ENCODE results near the gene ATG4B.

The ATG4B gene

DNA sequence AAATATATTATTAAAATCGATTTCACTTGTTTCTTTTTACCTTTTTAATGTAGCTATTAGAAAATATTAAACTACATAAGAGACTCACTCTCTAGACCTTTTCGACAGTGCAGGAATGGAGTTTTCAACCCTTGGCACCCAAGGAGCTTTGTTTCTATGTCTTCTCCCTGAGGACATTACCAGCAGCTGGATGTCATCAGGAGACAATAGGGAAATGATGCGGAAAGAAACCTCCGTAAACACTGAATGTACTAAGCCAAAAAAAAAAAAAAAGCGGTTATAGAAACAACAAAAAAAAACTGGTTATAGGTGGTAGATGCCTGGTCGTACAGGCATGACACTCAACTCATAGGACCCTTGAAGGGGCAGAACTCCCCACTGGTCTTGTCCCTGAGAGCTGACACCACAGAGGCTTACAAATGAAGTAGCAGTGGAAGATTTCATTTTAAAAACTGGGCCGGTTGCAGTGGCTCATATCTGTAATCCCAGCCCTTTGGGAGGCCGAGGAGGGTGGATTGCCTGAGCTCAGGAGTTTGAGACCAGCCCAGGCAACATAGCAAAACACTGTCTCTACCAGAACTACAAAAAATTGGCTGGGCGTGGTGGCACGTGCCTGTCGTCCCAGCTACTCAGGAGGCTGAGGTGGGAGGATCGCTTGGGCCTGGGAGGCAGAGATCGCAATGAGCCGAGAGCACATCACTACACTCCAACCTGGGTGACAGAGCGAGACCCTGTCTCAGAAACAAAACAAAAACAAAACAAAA, 24.3 kb upstream of the ATG4B start:
- DNase-seq: no peak

DNA sequence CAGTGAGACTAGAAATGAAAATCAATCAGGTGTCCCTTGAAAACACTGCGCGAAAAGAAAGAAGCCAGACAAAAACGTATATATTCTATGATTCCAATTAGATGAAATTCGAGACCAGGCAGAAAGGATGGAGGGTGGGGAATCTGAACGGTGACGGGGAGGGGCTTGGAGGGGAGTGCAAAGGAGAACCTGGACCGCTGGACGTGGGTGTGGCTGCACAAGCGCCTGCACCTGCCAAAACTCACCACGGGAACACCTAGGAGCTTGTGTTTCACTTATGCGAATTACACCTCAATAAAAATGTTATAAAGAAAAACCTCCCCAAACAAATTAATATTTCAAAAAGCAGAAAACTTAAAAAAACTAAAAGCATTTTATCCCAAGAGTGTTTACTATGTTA, 22.5 kb upstream of the ATG4B start:
- DNase-seq: no peak

DNA sequence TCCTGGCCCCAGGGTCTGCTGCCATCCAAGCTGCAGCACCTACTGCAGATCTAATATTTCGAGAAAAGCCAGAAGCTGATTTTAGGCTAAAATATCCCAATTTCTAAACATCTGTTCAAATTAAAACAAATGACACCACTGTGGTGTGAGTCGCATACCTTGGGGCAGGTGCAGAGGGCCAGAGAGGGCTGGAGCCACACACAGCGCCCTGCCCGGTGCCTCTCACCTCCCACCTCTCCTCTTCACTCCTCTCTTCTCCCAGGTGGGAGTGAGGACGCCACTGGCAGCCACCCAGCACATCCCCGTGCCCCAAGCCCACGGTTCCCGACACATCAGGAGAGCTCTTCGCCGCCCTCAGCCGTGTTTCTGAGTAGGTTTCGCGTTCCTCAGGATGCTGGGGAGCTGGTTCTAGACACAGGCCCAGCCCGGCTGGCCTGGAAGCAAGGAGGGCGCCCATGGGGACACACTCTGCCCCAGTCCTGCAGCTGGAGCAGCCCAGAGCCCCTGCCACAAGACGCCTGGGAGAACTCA, 21.9 kb upstream of the ATG4B start:
- no peak for DNase-seq

DNA sequence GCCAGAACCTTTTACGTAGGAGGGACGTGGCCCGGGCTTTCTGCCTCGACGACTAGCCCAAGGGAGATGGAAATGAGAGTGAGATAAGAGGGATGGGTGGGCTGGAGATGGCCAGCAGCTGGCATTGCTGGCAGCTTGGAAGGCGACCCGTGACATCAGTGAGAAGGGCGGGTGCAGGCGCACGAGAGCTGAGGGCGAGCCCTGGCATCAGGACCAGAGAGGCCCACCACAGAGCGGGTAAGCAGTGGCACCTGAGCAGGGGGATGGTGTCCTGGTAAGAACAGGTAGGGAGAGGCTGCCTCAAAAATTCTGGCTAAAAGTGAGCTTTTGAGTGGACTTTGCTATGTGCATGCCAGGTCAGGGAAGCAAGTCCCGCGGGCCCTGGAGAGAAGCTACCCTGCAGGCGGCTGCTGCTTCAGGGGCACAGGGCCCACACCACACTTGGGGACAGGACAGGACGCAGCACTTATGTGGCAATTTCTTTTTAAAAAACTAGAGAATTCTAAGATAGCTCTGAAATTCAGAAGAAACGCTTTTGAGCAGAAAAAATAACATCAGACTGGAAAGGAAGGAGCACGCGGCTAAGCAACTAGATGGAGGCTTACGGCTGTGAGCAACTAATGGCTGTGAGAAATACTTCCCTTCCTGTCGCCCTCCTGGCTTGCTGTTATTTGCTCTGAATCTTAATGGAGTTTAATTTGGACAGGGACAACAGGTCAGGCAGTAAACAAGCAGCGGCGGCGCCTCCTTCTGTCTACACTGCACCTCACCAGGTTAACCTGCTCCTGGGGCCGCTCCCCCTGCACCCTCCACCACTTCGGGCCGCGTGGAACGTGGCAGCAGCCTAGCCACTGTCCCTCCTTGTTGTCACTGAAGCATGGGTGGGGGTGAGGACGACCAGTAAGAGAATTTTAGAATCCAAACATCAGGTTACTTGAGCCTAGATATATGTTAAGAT, 21.0 kb upstream of the ATG4B start:
- no peak for DNase-seq

DNA sequence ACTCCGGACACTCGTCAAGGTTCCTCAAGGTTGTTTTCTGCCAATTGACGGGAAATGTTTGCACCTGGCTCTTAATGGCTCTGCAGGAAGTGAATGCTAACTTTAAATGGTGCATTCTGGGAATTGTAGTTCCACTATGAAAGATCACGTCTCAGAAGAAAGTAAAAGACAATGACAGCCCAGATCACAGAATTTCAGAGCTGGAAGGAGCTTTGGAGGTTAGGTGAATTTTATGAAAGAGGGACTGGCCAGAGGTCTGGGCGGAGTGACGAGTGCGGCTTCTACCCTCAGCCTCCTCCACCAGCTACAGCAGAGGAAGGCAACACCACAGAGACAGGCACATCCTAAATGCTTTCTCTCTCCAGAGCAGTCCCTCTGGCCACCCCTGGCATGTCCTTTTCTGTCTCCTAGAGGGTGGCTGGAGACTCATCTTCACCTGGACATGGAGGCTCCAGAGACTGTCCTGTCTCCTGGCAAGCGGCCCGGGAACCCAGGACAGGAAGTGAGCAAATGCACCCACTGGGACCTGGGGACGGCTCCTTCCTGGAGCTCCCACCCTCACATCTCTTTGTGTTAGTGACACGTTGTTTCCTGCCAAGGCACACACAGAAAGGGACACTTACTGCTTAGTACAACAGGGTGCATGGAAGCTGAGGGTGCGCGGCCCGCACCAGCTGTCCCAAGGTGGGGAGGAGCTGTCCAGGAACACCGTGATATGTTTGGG, 19.9 kb upstream of the ATG4B start:
- peak in 1 of 5 donors; percentile 66 for DNase-seq

DNA sequence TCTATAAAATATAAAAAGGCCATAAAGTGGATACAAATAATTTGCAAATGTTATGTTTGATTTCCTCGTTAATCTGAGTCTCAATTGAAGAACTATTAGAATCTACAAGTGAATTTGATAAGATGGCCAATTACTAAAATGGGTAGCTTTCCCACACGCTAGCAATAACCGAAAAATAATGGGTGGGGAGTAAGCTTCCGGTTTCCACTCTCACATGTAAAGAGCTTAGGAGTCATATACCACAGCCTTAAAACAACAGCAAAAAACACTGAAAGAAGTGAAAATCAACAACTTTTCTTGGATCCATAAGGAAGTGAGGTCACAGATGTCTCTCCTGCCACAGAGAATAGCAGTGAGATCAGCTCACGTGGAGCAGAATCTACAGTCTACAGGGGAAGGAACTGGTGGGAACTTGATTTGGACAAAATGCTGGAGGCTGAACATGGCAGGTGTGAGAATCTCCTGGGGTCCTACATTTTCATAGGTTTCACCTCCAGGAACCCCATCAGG, 19.1 kb upstream of the ATG4B start:
- peak in 1 of 5 donors; percentile 21 for DNase-seq

DNA sequence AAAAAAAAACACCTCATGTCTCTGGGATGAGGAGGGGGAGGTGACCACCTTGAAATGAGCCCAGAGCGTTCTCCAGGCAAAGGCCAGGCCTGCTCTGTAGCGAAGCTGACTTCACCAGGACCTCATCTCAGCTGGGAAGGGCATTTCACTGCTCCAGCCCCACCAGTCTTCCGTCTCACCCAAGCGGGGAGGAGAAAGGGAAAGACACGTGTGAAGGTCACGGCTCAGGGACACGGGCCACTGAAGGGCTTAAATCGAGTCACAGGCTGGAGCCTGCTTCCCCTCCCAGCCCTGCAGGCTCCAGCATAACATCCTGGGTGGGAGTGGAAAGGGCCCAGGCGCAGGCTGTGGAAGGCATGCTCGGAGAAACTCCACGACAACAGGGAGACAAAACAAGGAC, 18.7 kb upstream of the ATG4B start:
- DNase-seq: no peak

DNA sequence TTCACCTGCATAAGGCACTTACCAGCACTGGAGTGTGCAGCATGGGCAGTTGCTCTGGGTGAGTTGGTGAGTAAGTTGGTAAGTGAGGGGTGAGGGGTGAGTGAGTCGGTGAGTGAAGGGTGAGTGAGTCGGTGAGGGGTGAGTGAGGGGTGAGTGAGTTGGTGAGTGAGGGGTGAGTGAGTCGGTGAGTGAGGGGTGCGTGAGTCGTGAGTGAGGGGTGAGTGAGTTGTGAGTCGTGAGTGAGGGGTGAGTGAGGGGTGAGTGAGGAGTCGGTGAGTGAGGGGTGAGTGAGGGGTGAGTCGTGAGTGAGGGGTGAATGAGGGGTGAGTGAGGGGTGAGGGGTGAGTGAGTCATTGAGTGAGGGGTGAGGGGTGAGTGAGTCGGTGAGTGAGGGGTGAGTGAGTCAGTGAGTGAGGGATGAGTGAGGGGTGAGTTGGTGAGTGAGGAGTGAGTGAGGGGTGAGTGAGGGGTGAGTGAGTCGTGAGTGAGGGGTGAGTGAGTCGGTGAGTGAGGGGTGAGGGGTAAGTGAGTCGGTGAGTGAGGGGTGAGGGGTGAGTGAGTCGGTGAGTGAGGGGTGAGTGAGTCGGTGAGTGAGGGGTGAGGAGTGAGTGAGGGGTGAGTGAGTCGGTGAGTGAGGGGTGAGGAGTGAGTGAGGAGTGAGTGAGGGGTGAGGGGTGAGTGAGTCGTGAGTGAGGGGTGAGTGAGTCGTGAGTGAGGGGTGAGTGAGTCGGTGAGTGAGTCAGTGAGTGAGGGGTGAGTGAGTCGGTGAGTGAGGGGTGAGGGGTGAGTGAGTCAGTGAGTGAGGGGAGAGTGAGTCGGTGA, 17.7 kb upstream of the ATG4B start:
- DNase-seq: no peak

DNA sequence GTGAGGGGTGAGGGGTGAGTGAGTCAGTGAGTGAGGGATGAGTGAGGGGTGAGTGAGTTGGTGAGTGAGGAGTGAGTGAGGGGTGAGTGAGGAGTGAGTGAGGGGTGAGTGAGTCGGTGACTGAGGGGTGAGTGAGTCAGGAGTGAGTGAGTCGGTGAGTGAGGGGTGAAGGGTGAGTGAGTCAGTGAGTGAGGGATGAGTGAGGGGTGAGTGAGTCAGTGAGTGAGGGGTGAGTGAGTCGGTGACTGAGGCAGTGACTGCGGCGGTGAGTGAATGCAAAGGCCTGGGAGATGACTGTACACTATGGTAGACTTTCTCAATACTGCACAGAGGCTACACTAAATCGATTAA, 17.1 kb upstream of the ATG4B start:
- DNase-seq: peak in 1 of 5 donors; percentile 59

DNA sequence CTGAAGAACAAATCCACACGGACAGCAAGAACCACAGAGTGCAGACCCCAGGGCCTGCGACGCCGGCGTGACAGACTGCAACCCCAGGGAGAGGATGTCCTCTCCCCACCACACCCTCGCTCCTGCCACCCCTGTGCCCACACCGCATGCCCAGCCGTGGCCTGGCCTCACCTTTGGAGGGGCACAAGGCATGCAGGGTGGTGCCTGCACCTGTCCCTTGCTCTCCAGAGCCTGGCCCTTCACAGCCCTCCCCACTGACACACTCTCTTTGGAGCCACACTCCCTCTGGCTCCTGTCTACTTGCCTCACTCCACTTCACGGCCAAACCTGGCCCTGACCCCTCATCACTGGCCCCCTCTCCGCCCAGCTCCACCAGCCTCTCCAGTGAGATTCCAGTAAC, 9.8 kb upstream of the ATG4B start:
- no peak for DNase-seq

DNA sequence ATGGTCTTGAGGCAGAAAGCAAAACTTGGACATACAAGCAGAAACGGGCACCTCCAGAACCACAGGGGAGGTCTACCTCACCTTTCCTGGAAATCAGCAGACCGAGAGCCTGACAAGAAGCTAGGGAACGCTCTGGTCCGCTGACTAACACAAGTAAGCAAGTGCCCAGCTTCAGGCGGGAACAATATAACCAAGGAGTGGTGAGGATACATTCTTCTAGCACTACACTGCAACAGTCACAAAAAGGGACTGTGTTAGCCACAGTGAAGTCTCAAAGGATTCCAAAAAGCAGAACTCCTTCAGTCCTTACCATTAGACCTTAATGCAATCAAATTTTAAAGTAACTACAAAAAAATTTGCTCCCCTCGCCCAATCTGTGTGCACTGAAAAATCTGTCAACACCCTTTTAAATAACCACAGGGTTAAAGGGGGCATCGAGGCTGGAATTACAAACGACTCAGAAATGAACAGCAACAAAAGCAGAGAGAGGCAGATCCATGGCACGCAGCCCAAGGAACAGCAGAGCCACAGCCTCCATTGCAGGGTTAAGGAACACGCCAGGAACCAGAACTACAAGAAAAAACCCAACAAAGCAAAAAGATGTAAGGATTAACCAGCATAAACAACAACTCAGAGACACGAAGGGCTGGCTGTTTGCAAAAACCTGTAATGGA, 7.6 kb upstream of the ATG4B start:
- no peak for DNase-seq

DNA sequence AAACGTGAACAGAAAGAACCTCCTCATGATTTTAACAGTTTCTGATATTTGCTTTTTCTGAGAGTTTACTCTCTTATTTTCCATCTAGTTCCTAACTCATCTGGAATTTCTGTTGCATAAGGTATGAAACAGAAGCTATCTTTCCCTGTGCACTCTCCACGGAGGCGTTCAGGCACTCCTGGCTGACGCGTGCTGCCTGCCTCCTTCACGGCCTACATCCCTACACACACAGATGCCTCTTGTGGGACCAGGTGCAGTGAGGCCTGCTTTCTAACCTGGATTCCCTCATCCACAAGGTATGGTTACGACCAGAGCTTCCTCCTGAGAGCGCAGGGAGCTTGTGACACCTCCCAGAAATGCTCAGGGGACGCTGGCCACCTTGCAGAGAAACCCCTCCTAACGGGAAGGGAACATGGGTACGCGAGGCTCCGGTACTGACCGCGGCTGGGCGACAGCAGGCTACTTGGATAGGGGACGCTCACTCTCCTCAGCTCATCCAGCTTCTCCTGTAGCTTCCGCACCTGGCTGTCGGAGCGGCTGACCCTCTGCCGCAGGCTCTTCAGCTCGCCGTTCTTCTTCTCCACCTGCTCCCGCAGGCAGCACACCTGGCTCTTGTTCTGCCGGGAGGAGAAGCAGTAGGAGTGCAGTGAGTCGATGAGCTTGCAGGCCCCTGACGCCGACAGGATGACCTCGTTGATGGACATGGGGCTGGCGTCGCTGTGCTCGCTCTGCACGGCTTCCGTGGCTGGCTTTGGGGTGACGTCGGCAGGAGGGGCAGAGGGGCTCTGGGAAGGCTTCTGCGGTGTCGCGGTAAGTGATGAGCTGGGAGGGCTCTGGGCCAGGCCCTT, 4.8 kb upstream of the ATG4B start:
- no peak for DNase-seq

DNA sequence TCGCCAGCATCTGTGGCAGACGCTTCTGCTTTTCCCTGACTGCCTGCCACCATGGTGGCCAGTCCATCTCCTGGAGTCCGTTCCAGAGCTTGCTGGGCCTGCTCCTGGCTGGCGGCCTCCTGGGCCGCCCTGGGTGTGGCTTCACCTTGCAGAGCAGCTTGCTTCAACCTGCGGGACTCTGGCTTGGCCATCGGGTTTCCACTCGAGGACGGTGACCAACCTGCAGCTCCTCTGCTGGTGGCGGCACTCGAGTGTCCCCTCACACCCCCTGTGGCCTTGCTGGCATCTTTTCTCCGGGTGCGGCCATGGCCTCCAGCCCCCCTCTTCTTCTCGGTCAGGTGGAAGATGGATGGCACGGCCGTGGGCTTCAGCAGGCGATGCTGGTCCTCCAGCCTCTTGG, 3.9 kb upstream of the ATG4B start:
- DNase-seq: no peak

DNA sequence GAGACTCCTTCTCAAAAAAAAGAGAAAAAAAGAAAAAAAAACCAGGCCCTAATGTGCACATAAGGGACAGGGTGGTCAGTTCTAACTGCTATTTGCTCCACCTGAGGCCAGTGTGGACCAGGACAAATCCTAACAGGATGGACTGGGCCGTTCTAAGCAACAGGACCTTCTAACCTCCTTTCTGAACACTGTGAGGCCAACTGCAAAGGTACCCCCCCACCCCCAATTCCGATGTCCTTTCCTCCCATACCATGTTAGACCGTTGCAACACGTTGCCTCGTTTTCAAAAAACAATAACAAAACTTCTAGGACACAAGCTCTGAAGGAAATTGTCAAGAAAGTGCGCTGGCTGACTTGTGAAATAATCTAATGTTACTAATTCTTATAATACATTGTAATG, 1.7 kb upstream of the ATG4B start:
- DNase-seq: no peak

DNA sequence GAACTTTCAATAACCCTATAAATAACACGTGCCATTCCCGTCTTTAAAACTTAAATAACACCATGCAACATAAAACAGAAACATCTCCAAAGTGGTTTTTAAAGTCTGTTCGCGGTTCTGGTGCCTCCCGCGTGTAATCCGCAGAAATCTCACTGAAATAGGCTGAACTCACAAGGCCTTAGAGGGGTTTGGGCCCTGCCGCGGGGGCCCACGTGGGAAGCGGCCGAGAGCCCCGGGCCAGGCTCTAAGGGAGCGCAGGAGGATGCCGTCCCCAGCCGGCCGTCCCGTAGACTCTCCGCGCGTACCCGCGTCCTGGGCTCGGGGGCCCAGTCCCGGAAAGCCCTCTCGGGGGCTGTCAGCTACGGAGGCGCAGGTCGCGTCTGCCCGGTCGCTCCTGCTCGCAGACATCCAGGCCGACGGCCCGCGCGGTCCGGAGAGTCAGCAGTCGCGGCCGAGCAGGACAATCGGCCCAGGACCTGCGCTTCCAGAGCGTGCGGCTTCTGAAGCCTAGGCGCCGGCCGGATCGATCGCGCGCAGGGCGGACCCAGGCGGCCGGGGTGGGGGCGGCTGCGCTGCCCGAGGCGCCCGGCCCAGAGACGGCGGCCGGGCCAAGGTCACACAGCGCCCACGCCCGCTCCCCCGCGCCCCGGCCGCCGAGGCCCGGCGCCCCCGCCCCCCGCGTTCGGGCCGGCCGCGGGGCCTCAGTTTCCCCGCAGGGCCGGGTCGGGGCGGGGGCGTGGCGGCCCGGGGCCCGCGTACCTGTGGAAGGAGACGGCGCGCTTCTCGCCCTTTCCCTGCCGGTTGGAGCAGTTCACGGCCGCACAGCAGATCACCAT, 1.1 kb upstream of the ATG4B start:
- DNase-seq: peak in 2 of 5 donors; percentile 22 to 37

DNA sequence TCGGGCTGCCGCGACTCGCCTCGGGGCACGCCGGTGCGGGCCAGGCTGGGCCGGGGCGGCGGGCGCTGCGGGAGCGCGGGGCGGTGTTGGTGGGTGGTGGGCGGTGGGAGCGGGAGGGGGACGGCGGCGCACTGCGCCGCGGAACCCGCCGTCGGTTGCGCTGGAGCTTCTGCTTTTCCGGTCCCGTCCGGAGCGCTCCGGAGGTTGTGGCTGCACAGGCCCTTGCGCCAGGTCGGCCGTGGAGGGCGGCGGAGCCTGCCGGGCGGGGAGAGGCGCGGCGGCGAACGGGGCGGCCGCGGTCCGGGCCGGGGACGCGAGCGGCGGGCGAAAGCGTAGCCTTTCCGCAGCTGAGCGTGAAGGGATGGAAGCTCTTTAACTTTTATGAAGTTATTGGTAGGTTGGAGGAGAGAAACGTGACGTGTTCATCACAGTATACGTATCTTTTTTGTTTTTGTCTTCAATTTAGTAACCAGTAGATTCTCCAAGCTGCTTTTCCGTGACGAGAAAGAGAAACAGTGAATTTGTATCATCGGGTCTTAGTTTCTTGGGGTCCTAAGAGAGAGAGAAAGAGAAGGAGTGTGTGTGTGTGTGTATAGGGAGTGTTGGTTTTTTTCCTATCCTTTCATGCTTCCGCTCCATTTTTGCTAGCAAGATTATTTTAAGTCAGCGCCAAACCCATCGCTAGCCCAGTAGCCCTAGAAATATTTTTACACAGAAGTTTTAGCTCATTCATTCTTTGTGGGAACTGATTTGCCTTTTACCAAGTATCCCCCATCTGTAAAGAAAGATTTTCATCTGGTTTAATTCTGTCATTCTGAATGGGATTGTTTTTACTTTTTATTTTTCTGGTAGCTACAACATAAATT, 535 bp downstream of the ATG4B start:
- DNase-seq: peak in 1 of 5 donors; percentile 21

DNA sequence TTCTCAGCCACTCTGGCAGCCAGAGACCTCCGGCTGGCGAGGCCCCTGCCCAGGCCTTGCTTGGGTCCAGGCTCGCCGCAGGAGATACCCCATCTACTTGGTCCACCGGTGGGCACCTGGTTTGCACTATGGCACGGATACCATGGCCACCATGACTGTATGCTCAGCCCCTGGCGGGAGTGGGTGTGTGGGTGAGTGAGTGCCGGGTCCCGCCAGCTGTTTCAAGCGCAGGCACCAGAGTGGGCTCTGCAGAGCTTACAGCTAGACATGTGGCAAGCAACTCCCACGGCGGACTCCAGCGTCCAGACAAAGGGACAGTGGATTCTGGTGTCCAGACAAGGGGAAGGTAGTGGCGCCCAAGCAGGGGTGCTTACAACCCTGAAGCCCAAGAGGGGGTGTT, 1.4 kb downstream of the ATG4B start:
- no peak for DNase-seq

DNA sequence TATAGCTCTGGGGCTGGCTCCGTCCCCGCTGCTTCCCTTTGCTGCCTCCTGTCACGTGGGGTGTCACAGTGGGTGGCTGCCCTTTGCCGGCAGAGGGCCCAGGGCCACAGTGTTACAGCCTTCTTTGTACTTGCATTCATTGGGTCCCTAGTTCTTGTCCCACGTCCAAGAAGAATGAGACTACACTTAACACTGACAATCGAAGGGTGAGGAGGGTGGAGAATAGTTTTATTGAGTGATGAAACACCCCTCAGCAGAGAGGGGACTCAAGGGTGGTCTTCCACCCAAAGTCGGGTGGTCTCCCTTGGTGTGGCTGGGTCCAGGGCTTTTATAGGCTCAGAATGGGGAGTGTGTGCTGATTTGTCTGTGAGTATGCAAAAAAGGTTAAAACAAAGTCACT, 1.9 kb downstream of the ATG4B start:
- no peak for DNase-seq

All from T-helper 1 cell (primary cell).